HG03045 (cell line): ENCODE data around the gene PCDH17.

Source experiments
- ATAC-seq: cut with Tn5 transposase; IDR thresholded peaks from one replicate; pipeline ENCODE4 v1.9.1; 2021; ENCODE audit warnings: mild to moderate bottlenecking, moderate library complexity; ENCODE audit not compliant: unreplicated experiment

The PCDH17 gene, protein sequence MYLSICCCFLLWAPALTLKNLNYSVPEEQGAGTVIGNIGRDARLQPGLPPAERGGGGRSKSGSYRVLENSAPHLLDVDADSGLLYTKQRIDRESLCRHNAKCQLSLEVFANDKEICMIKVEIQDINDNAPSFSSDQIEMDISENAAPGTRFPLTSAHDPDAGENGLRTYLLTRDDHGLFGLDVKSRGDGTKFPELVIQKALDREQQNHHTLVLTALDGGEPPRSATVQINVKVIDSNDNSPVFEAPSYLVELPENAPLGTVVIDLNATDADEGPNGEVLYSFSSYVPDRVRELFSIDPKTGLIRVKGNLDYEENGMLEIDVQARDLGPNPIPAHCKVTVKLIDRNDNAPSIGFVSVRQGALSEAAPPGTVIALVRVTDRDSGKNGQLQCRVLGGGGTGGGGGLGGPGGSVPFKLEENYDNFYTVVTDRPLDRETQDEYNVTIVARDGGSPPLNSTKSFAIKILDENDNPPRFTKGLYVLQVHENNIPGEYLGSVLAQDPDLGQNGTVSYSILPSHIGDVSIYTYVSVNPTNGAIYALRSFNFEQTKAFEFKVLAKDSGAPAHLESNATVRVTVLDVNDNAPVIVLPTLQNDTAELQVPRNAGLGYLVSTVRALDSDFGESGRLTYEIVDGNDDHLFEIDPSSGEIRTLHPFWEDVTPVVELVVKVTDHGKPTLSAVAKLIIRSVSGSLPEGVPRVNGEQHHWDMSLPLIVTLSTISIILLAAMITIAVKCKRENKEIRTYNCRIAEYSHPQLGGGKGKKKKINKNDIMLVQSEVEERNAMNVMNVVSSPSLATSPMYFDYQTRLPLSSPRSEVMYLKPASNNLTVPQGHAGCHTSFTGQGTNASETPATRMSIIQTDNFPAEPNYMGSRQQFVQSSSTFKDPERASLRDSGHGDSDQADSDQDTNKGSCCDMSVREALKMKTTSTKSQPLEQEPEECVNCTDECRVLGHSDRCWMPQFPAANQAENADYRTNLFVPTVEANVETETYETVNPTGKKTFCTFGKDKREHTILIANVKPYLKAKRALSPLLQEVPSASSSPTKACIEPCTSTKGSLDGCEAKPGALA (N-terminal part only)

GRCh38 chr13:57631596-57632275 is at the start of gene PCDH17:
PCDH17 (plus strand) TSS chr13:57631744; CDS start chr13:57632547, 803 bp downstream.
- ATAC-seq: no peak

GRCh38 chr13:57582032-57582431 is 49.5 kb upstream of the PCDH17 start:
- no peak for ATAC-seq

DNA sequence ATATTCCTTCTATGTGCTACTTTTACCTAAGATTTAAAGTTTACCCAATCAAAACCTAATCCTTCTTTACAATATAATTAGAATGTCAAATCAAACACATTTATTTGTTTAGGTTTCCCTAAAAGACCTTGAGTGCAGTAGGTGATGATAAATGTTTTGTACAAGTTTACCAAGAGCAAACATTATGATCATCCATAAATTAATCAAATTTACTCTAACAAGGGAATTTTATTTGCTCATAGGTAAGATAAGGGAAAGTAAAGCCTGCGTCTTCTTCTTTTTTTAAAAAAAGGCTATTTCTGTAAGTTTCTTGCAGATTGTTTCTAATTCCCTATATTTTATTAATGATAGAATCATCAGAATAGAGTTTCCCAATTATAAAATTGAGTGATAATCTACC is 48.0 kb upstream of the PCDH17 start:
- ATAC-seq: no peak

DNA sequence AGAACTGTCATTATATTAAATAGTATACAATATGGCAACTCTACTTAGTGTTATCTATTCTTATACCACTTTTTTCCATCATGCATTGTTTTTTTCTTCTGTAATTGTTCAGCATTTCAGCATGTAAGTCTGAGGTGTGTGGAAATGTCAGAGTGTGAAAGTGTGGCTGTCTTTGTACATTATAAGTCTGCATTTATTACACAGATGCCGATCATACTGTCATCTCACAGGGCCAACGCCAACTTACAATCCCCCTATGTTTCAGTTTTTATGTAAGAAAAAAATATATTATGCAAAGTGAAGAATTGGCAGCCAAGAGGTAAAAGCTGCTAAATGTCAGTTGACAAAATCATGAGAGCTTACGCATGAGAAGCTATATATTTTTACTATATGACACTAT is 42.9 kb upstream of the PCDH17 start:
- ATAC-seq: no peak

- ATAC-seq: no peak
Measured at GRCh38 chr13:57595775-57596174, 35.8 kb upstream of the PCDH17 start.

DNA sequence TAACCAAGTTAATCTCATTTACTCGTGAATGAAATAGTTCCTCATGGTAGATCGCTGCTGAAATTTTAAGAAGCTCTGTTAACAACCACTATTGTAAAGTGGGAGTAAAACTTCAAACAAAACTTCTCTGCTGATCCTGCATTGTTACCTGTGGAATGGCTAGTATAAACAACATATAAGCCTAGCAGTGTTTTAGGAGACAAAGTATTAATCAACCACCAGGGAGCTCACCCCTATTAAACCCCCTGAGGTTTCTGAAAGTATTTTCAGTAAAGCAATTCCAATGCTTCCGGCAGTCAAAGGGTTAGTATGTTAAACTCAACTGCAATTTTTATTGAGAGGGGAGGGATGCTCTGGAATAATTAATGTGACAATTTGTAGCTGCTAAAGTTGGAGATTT is 30.0 kb upstream of the PCDH17 start:
- no peak for ATAC-seq

DNA sequence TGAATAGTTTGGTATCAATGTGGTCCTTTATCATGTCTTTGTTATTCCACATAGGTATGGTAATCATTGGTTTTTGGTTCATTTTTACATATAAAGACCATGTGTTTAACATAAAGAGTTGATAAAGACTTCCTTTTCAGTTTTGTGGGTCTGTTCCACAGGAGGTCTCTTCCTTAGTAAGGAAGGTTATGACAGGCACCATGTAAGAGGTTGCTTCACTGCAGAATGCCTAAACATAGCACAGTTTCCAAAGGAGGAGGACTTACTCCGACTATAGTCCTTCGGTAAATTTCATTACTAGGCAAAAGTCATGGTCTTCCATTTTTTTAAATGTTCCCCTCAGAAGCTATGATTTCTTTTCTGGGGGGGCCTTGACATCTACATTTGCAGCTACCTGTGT is 27.1 kb upstream of the PCDH17 start:
- no peak for ATAC-seq

GRCh38 chr13:57611969-57612368 is 19.6 kb upstream of the PCDH17 start:
- ATAC-seq: no peak

DNA sequence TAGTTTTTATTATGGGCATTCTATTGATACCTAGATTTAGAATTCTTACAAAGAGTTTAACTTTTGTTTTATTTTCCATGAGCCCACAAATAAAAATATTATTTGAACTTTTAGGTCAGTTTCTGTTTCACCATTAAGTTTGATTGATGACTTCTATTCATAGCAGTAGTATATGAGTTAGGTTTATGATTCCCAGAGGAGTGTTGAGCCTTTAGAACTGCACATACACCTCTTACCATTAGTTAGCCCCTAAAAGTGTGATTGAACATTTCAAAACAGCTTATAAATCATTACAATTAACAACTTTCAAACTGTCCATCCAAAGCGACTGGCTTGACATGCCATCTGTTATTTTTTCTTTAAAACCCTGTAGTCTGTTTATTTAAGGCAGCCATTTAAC is 19.0 kb upstream of the PCDH17 start:
- ATAC-seq: no peak

GRCh38 chr13:57624565-57625435 is 6.7 kb upstream of the PCDH17 start:
- peak; percentile 60 for ATAC-seq

- no peak for ATAC-seq
Measured at GRCh38 chr13:57627663-57628062, 3.9 kb upstream of the PCDH17 start.

DNA sequence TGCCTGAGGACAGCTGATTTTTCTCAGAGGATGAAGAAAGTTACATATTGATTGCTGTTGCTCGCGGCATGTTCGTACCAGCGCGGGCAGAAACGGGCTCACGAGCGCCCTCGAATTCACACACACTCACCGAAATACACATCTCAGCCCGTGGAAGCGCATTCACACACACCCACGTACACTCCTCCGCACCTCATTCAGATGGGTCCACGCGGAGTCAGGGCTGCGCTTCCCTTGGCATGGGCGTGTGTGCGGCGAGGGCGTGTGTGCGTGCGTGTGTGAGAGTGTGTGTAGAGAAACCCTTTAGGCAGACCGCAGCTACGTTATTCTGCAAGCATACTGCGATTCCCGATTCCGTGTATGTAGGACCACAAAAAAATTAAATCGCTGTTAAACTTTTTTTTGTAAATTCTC is 2.1 kb upstream of the PCDH17 start:
- no peak for ATAC-seq

- ATAC-seq: peak; percentile 53
Measured at GRCh38 chr13:57629821-57630235, 1.7 kb upstream of the PCDH17 start.

DNA sequence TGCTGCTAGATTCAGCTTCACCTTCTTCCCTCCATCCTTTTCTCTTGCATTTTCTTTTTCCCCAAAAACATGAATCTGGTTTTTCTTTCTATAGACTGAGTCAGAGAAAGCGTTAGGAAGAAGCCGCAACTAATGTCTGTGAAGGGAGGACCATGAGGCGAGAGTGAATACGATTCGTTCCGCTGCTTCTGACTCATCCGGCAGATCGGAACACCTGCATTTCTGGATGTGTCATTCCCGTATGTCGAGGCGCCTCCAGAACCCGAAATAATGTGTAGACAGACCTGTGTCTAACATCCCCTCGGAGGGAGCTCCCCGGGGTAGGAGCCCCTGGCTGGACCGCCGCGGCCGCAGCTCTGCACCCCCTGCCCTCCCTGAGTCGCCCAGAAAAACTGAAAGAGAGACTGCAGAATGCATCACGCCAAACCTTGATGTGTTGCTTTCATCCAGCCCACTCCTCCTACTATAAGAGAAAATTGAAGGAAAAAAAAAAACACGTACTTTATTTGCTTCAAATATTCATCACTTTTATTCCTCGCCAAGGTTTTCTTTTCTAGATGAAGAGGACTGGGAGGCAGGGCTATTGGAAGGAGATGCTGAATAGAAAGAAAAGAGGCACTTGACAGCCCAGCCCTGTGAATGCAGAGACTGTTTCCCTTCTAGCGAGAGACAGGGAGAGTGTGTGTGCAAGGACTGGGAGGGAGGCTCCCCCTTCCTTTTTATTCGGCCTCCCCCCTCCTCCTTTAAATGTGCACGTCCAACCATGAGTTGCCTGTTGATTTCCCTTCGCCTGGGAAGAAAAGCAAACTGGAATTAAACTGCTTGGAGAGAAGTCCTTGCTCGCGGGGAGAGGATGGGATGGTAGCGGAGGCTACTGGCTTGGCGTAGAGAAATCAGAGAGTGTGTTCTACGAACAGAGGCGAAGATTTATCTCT is 616 bp upstream of the PCDH17 start:
- ATAC-seq: no peak

- ATAC-seq: no peak
Measured at GRCh38 chr13:57632276-57633140, 964 bp downstream of the PCDH17 start.

DNA sequence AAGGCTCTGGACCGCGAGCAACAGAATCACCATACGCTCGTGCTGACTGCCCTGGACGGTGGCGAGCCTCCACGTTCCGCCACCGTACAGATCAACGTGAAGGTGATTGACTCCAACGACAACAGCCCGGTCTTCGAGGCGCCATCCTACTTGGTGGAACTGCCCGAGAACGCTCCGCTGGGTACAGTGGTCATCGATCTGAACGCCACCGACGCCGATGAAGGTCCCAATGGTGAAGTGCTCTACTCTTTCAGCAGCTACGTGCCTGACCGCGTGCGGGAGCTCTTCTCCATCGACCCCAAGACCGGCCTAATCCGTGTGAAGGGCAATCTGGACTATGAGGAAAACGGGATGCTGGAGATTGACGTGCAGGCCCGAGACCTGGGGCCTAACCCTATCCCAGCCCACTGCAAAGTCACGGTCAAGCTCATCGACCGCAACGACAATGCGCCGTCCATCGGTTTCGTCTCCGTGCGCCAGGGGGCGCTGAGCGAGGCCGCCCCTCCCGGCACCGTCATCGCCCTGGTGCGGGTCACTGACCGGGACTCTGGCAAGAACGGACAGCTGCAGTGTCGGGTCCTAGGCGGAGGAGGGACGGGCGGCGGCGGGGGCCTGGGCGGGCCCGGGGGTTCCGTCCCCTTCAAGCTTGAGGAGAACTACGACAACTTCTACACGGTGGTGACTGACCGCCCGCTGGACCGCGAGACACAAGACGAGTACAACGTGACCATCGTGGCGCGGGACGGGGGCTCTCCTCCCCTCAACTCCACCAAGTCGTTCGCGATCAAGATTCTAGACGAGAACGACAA is 1.8 kb downstream of the PCDH17 start:
- no peak for ATAC-seq
